Measurements from ENCODE around the gene ZNF562.
"Not testable (repeated sequence)": the region's sequence is repeated elsewhere in the genome, so short reads cannot be mapped to it uniquely, and the experiment has no call there.

Gene ZNF562

GRCh38 chr19:9674663-9675357 lies at the start of gene ZNF562:
ZNF562 (minus strand) TSS chr19:9675100; CDS start chr19:9660744, 14,356 bp downstream.
- DNase-seq, result peak; percentile 88

GRCh38 chr19:9724157-9724556 lies 49.3 kb upstream of the ZNF562 start:
- DNase-seq, result no peak

- no peak for DNase-seq
These were observed 47.0 kb upstream of the ZNF562 start for GRCh38 chr19:9721861-9722260.

- DNase-seq, result no peak
These were observed 45.6 kb upstream of the ZNF562 start for GRCh38 chr19:9720541-9720940.

GRCh38 chr19:9711815-9712214 lies 36.9 kb upstream of the ZNF562 start:
- DNase-seq, result no peak

GRCh38 chr19:9709305-9709704 lies 34.4 kb upstream of the ZNF562 start:
- no peak for DNase-seq

GRCh38 chr19:9705836-9706235 lies 30.9 kb upstream of the ZNF562 start:
- no peak for DNase-seq

GRCh38 chr19:9702186-9702585 lies 27.3 kb upstream of the ZNF562 start:
- no peak for DNase-seq

- DNase-seq, result no peak
These were observed 25.5 kb upstream of the ZNF562 start for GRCh38 chr19:9700229-9700981.

GRCh38 chr19:9690301-9690700 lies 15.4 kb upstream of the ZNF562 start:
- not testable (repeated sequence) for DNase-seq

- DNase-seq, result not testable (repeated sequence)
These were observed 5.1 kb upstream of the ZNF562 start for GRCh38 chr19:9679996-9680395.

GRCh38 chr19:9675358-9675901 lies 530 bp upstream of the ZNF562 start:
- DNase-seq, result not testable (repeated sequence)

GRCh38 chr19:9673912-9674662 lies 813 bp downstream of the ZNF562 start:
- DNase-seq, result peak; percentile 42

GRCh38 chr19:9672893-9673292 lies 2.0 kb downstream of the ZNF562 start:
- no peak for DNase-seq

GRCh38 chr19:9671655-9672054 lies 3.2 kb downstream of the ZNF562 start:
- DNase-seq, result no peak

GRCh38 chr19:9668544-9668943 lies 6.4 kb downstream of the ZNF562 start:
- no peak for DNase-seq

GRCh38 chr19:9667898-9668297 lies 7.0 kb downstream of the ZNF562 start:
- no peak for DNase-seq

- no peak for DNase-seq
These were observed 16.1 kb downstream of the ZNF562 start for GRCh38 chr19:9658769-9659168.

GRCh38 chr19:9653066-9653555 lies 21.8 kb downstream of the ZNF562 start:
- DNase-seq, result not testable (repeated sequence)

GRCh38 chr19:9651464-9651863 lies 23.4 kb downstream of the ZNF562 start:
- DNase-seq, result not testable (repeated sequence)

GRCh38 chr19:9650345-9650744 lies 24.6 kb downstream of the ZNF562 start:
- DNase-seq, result no peak

- DNase-seq, result no peak
These were observed 29.4 kb downstream of the ZNF562 start for GRCh38 chr19:9645472-9645871.

GRCh38 chr19:9644472-9644871 lies 30.4 kb downstream of the ZNF562 start:
- DNase-seq, result no peak

Data from stimulated activated CD4-positive, alpha-beta T cell treated with anti-CD3 and anti-CD28 coated beads, Interleukin-15, amount 100 ng/mL, for 24 hours (primary cell).